ENCODE data around the gene PAX7.
"Not testable (repeated sequence)": the region's sequence is repeated elsewhere in the genome, so short reads cannot be mapped to it uniquely, and the experiment has no call there.

Gene PAX7

GRCh38 chr1:18727956-18728355, 97.3 kb downstream of the PAX7 start:
- no peak for DNase-seq (ENCODE audit: low read depth in 2 of 2)

- no peak for DNase-seq (ENCODE audit: low read depth in 2 of 2)
These were observed 99.7 kb downstream of the PAX7 start for GRCh38 chr1:18730321-18730720.

- DNase-seq (ENCODE audit: low read depth in 2 of 2), result no peak
These were observed 100.5 kb downstream of the PAX7 start for GRCh38 chr1:18731148-18731547.

- DNase-seq (ENCODE audit: low read depth in 2 of 2), result no peak
These were observed 101.1 kb downstream of the PAX7 start for GRCh38 chr1:18731591-18732235.

GRCh38 chr1:18732686-18733085, 102.0 kb downstream of the PAX7 start:
- DNase-seq (ENCODE audit: low read depth in 2 of 2), result no peak

GRCh38 chr1:18734001-18734400, 103.4 kb downstream of the PAX7 start:
- no peak for DNase-seq (ENCODE audit: low read depth in 2 of 2)

- no peak for DNase-seq (ENCODE audit: low read depth in 2 of 2)
These were observed 104.0 kb downstream of the PAX7 start for GRCh38 chr1:18734461-18735223.

GRCh38 chr1:18735224-18735997, 104.8 kb downstream of the PAX7 start:
- DNase-seq (ENCODE audit: low read depth in 2 of 2), result no peak

- DNase-seq (ENCODE audit: low read depth in 2 of 2), result no peak
These were observed 106.3 kb downstream of the PAX7 start for GRCh38 chr1:18736958-18737357.

- DNase-seq (ENCODE audit: low read depth in 2 of 2), result no peak
These were observed 107.5 kb downstream of the PAX7 start for GRCh38 chr1:18738126-18738525.

- DNase-seq (ENCODE audit: low read depth in 2 of 2), result no peak
These were observed 108.0 kb downstream of the PAX7 start for GRCh38 chr1:18738617-18739016.

- no peak for DNase-seq (ENCODE audit: low read depth in 2 of 2)
These were observed 108.8 kb downstream of the PAX7 start for GRCh38 chr1:18739408-18739807.

GRCh38 chr1:18739897-18740296, 109.3 kb downstream of the PAX7 start:
- DNase-seq (ENCODE audit: low read depth in 2 of 2), result no peak

- no peak for DNase-seq (ENCODE audit: low read depth in 2 of 2)
These were observed 110.0 kb downstream of the PAX7 start for GRCh38 chr1:18740617-18741016.

GRCh38 chr1:18743233-18743632, 112.6 kb downstream of the PAX7 start:
- no peak for DNase-seq (ENCODE audit: low read depth in 2 of 2)

GRCh38 chr1:18744381-18744780, 113.7 kb downstream of the PAX7 start:
- not testable (repeated sequence) for DNase-seq (ENCODE audit: low read depth in 2 of 2)

- no peak for DNase-seq (ENCODE audit: low read depth in 2 of 2)
These were observed 116.3 kb downstream of the PAX7 start for GRCh38 chr1:18746981-18747380.

- DNase-seq (ENCODE audit: low read depth in 2 of 2), result no peak
These were observed 117.0 kb downstream of the PAX7 start for GRCh38 chr1:18747671-18748070.

GRCh38 chr1:18748435-18748834, 117.8 kb downstream of the PAX7 start:
- no peak for DNase-seq (ENCODE audit: low read depth in 2 of 2)

- no peak for DNase-seq (ENCODE audit: low read depth in 2 of 2)
These were observed 118.9 kb downstream of the PAX7 start for GRCh38 chr1:18749569-18749968.

- DNase-seq (ENCODE audit: low read depth in 2 of 2), result no peak
These were observed 120.0 kb downstream of the PAX7 start for GRCh38 chr1:18750600-18750999.

GRCh38 chr1:18751425-18751824, 120.8 kb downstream of the PAX7 start:
- DNase-seq (ENCODE audit: low read depth in 2 of 2), result no peak

GRCh38 chr1:18752409-18752808, 121.8 kb downstream of the PAX7 start:
- no peak for DNase-seq (ENCODE audit: low read depth in 2 of 2)

All from activated CD8-positive, alpha-beta memory T cell treated with anti-CD3 and anti-CD28 coated beads for 4 hours (primary cell).